ENCODE data around the gene ARHGAP42. TPM values are rescaled to one million over a fixed set of nuclear protein-coding genes. Genes with fewer than 3 reads are reported as not detected.

Gene ARHGAP42
- total RNA-seq, 1 experiment from 2014 or later: 39.1 TPM

DNA sequence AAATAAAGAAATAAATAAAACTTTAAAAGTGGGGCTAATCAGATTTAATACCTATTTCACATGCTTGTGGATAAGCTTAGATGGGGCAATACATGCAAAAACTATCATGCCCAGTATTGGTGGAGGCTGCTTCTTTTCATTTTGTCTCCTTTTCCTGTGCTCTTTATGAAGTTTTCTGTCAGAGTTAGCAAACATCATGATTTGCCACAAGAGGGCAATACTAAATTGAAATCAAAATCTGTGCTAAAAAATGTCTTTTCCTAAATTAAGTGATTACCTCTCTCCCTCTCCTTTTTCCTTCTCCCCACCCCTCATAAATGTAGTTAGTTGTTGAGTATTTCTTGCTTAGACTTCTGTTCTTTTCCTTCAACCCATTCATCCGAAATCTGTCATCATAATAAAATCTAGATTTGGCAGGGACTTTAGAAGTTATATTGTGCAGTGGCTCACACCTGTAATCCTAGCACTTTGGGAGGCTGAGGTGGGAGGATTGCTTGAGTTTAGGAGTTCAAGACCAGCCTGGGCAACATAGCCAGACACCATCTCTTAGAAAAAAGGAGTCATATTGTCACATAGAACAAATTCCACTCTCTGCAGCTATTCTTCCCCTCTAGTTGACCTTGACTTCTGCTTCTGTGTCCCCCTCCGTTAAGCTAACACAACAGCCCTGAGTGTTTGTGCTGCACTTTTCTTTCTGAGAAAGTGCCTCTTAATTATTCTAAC, 4.7 kb upstream of the ARHGAP42 start:
- Histone ChIP-seq H3K18ac (ENCODE audit: insufficient read length, low read depth, low read length) (no peak overlapping the region), H3K79me2 (ENCODE audit: insufficient read depth, low read length) (no peaks in the 10 kb centered on the region), H3K23ac (ENCODE audit: insufficient read length, low read depth, low read length) (no peak overlapping the region), H3K27me3 (ENCODE audit: insufficient read depth, low read length) (no peaks in the 10 kb centered on the region), H4K91ac (ENCODE audit: insufficient read length, low read depth, low read length) (no peak overlapping the region), H2AK5ac (ENCODE audit: insufficient read length, low read length) (no peak overlapping the region), H4K5ac (ENCODE audit: insufficient read length, low read depth, low read length) (no peak overlapping the region), H4K20me1 (ENCODE audit: control insufficient read depth, insufficient read depth, insufficient read length) (no peaks in the 10 kb centered on the region), H2BK20ac (ENCODE audit: low read depth, low read length, poor library complexity, severe bottlenecking) (no peak overlapping the region), H3K4me1 (ENCODE audit: insufficient read depth, low read length) (no peaks in the 10 kb centered on the region; the same call in 1 of the 2 replicates), H3K4ac (ENCODE audit: low read depth, low read length) (no peak overlapping the region), H2BK12ac (ENCODE audit: insufficient read length, low read depth, low read length) (no peak overlapping the region), H2BK15ac (ENCODE audit: low read depth, low read length) (no peak overlapping the region), H3K23me2 (ENCODE audit: insufficient read length, low read depth, low read length, poor library complexity, severe bottlenecking) (peaks cover 7% of the 10 kb centered on the region), H3K14ac (ENCODE audit: insufficient read depth, low read length) (no peak overlapping the region), H3T11ph (ENCODE audit: low read length) (no peak overlapping the region), H2AFZ (ENCODE audit: low read length) (no peak overlapping the region), H2BK120ac (ENCODE audit: low read depth, low read length, poor library complexity, severe bottlenecking) (no peak overlapping the region), H3K4me2 (ENCODE audit: insufficient read depth, insufficient read length, low read length) (no peak overlapping the region), H4K8ac (replicated peaks; ENCODE audit: insufficient read length, low read depth, low read length) (no peak overlapping the region), H3K9ac (ENCODE audit: extremely low read depth, insufficient read length, low read length) (no peak overlapping the region), H3K27ac (ENCODE audit: insufficient read length, low read depth, low read length) (no peak overlapping the region), H2BK5ac (ENCODE audit: insufficient read length, low read length) (no peak overlapping the region), H3K79me1 (ENCODE audit: insufficient read depth, low read depth, low read length, poor library complexity, severe bottlenecking) (no peaks in the 10 kb centered on the region), H3K56ac (ENCODE audit: insufficient read length, low read depth, low read length) (no peak overlapping the region), H3K9me3 (ENCODE audit: control insufficient read depth, low read depth, low read length) (no peaks in the 10 kb centered on the region)
- no peaks in the 10 kb centered on the region; a peak in 1 of 7 replicates for H3K36me3 Mint-ChIP-seq (ENCODE audit: insufficient read depth in 1 of 3, low read depth in 3 of 3)
- H3K9me3 Mint-ChIP-seq: no peaks in the 10 kb centered on the region; a peak in 1 of 5 replicates
- no peak overlapping the region for H3K4me3 Mint-ChIP-seq
- no peak for DNase-seq
- H3K4me1 Mint-ChIP-seq: peaks cover 40 to 41% of the 10 kb centered on the region in 2 experiments
- TF ChIP-seq, protein P1, sequence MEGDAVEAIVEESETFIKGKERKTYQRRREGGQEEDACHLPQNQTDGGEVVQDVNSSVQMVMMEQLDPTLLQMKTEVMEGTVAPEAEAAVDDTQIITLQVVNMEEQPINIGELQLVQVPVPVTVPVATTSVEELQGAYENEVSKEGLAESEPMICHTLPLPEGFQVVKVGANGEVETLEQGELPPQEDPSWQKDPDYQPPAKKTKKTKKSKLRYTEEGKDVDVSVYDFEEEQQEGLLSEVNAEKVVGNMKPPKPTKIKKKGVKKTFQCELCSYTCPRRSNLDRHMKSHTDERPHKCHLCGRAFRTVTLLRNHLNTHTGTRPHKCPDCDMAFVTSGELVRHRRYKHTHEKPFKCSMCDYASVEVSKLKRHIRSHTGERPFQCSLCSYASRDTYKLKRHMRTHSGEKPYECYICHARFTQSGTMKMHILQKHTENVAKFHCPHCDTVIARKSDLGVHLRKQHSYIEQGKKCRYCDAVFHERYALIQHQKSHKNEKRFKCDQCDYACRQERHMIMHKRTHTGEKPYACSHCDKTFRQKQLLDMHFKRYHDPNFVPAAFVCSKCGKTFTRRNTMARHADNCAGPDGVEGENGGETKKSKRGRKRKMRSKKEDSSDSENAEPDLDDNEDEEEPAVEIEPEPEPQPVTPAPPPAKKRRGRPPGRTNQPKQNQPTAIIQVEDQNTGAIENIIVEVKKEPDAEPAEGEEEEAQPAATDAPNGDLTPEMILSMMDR (conservative IDR thresholded peaks at IDR 0.05): peak; percentile 65
- no peaks in the 10 kb centered on the region for H3K27me3 Mint-ChIP-seq (ENCODE audit: low read depth)
- WGBS (ENCODE audit: extremely low coverage, insufficient read length, low lambda C conversion rate): no CpG with 5 or more reads among the region's 2 CpGs
- peak overlapping the region in 1 of 3 experiments; percentile 20; a peak in 1 of 7 replicates for H3K27ac Mint-ChIP-seq

Data from H9 (cell line).